GM12878 (cell line): Measurements from ENCODE around the gene SPATA3. TPM values are rescaled to one million over a fixed set of nuclear protein-coding genes. Genes with fewer than 3 reads are reported as not detected.
A peak's percentile ranks its signal among the peaks of the same experiment; 100 is the strongest.

ENCODE experiments used
- ATF3 ChIP-seq: IDR thresholded peaks from 2 replicates; pipeline ENCODE4 v1.6.1; 2011; ENCODE audit warnings: low read depth, mild to moderate bottlenecking, low read length, moderate library complexity, borderline replicate concordance; ENCODE audit errors: extremely low read depth
- BCL11A ChIP-seq: IDR thresholded peaks from 2 replicates; pipeline ENCODE4 v1.6.1; 2011; ENCODE audit warnings: low read depth, low read length
- BRCA1 ChIP-seq: IDR thresholded peaks from 2 replicates; pipeline ENCODE4 v1.6.1; 2011; ENCODE audit warnings: low read depth, low read length, improper control_type of control experiment
- CHD2 ChIP-seq: IDR thresholded peaks from 2 replicates; pipeline ENCODE4 v1.6.1; 2011; ENCODE audit warnings: low read depth, low read length, improper control_type of control experiment, borderline replicate concordance
- CREM ChIP-seq: IDR thresholded peaks from 2 replicates; pipeline ENCODE4 v1.6.1; 2014; ENCODE audit warnings: antibody characterized with exemption, low read depth
- DPF2 ChIP-seq: fragments of 450-650 bp; IDR thresholded peaks from 2 replicates; pipeline ENCODE4 v1.6.1; 2017; ENCODE audit warnings: mild to moderate bottlenecking
- ELK1 ChIP-seq: IDR thresholded peaks from 2 replicates; pipeline ENCODE4 v1.6.1; 2012; ENCODE audit warnings: low read depth, low read length, improper control_type of control experiment
- HDAC2 ChIP-seq: fragments of 200-600 bp; sonication (generic); IDR thresholded peaks from 2 replicates; pipeline ENCODE4 v1.6.1; 2017
- NFIC ChIP-seq: IDR thresholded peaks from 2 replicates; pipeline ENCODE4 v1.6.1; 2012; ENCODE audit warnings: low read depth, mild to moderate bottlenecking, inconsistent platforms, low read length, moderate library complexity
- PAX5 ChIP-seq: IDR thresholded peaks from 2 replicates; pipeline ENCODE4 v1.6.1; 2011; ENCODE audit warnings: low read depth, low read length, borderline replicate concordance
- SIX5 ChIP-seq: IDR thresholded peaks from 2 replicates; pipeline ENCODE4 v1.6.1; 2011; ENCODE audit warnings: mild to moderate bottlenecking, low read depth, low read length, moderate library complexity; ENCODE audit not compliant: severe bottlenecking
- SMC3 ChIP-seq: IDR thresholded peaks from 2 replicates; pipeline ENCODE4 v1.6.1; 2011; ENCODE audit warnings: low read length, improper control_type of control experiment, borderline replicate concordance
- TCF12 ChIP-seq: IDR thresholded peaks from 2 replicates; pipeline ENCODE4 v1.6.1; 2011; ENCODE audit warnings: low read depth, mild to moderate bottlenecking, low read length
- ZBED1 ChIP-seq: IDR thresholded peaks from 2 replicates; pipeline ENCODE4 v1.6.1; 2016; ENCODE audit warnings: borderline replicate concordance
- polyA plus RNA-seq, 11 experiments: library from polyadenylated mRNA; depleted of rRNA in 4 of 11; unstranded in 6 of 11; stranded (reverse) in 5 of 11; fragments of >200 nt; fragmentation: Nextera tagmentation in 4 of 11; fragmentation: Illumina TruSeq in 1 of 11; extraction: Ambion mirVana in 4 of 11; extraction: Trizol in 1 of 11; gene quantifications; 1 replicate in 1 of 11; 2 replicates in 10 of 11; pipeline versions ENCODE4 v1.2.1 to v1.2.3, GENCODE V29; 2011 to 2016; ENCODE audit warnings: inconsistent platforms in 2 of 11, missing spikeins in 2 of 11, low read depth in 1 of 11
- total RNA-seq, 4 experiments: library from RNA; depleted of rRNA in 3 of 4; stranded (reverse); fragments of >200 nt in 3 of 4; fragmentation: Illumina TruSeq in 1 of 4; extraction: Trizol in 1 of 4; gene quantifications; 2 replicates each; pipeline versions ENCODE4 v1.2.1 to v1.2.3, GENCODE V29; 2013 to 2021
- TF ChIP-seq, protein P1 (sequence below): fragments of 450-650 bp; IDR thresholded peaks from 2 replicates; pipeline ENCODE4 v1.6.1; 2018; ENCODE audit warnings: borderline replicate concordance, mild to moderate bottlenecking; ENCODE audit not compliant: partially characterized antibody
- TF ChIP-seq, protein P2 (sequence below): fragments of 450-650 bp; IDR thresholded peaks from 2 replicates; pipeline ENCODE4 v1.6.1; 2016; ENCODE audit warnings: mild to moderate bottlenecking
- TF ChIP-seq, protein P3 (sequence below): fragments of 450-650 bp; IDR thresholded peaks from 2 replicates; pipeline ENCODE4 v1.6.1; 2016; ENCODE audit warnings: mild to moderate bottlenecking
- TF ChIP-seq, protein P4 (sequence below): IDR thresholded peaks from 2 replicates; pipeline ENCODE4 v1.6.1; 2011; ENCODE audit warnings: borderline replicate concordance, low read depth, mild to moderate bottlenecking, moderate library complexity, low read length; ENCODE audit not compliant: insufficient read depth, poor library complexity, severe bottlenecking
- TF ChIP-seq, protein P5 (sequence below), 3 experiments: IDR thresholded peaks in 2 of 3; conservative IDR thresholded peaks in 1 of 3; 2 replicates each; pipeline ENCODE4 v1.5.1; 2011; ENCODE audit warnings: low read depth in 3 of 3, low read length in 3 of 3, mild to moderate bottlenecking in 3 of 3, control low read depth in 2 of 3, moderate library complexity in 2 of 3, inconsistent platforms in 1 of 3, mixed read lengths in 1 of 3; ENCODE audit not compliant: control insufficient read depth in 2 of 3, insufficient read depth in 1 of 3; ENCODE audit errors: extremely low read depth in 1 of 3

The SPATA3 gene
- total and polyA plus RNA-seq, 10 of the 15 experiments (the other 5 are each of a cell fraction or from before 2014, with no cell fraction given): not detected

DNA sequence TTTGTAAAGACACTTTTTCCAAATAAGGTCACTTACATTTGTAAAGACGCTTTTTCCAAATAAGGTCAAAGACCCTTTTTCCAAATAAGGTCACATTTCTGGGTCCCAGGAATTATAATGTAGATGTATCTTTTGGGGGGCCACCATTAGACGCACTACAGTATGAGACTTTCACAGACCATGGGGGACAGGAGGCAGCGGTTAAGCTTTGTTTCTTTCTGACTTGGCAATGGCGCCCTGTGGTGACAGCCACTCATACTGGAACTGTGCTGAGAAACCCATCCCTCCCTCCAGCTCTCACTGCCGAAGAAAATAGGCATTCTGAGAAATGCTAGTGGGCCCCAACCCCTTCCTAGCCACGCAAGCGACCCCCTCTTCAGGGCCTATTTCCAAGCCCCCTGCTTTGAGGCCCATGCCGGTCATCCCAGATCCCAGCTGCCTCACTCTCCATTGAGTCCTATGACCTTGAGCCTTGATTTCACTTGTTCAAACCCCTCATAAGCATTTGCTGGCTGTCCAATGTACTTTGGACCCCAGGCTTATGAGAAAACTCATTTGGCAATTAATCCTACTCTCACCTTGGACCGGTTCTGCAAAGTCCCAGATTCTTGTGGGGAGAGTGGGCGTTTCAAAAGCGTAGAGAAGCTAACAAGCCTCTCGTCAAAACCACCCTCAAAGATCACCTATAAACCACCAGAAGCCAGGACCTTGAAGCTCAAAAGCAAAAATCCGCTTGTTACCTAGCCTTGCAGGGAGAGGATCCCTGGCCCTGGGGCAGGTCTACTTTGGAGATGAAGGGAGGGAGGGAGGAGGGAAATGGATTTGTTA is 11.3 kb upstream of the SPATA3 start (continued):
- TF ChIP-seq, protein P1, sequence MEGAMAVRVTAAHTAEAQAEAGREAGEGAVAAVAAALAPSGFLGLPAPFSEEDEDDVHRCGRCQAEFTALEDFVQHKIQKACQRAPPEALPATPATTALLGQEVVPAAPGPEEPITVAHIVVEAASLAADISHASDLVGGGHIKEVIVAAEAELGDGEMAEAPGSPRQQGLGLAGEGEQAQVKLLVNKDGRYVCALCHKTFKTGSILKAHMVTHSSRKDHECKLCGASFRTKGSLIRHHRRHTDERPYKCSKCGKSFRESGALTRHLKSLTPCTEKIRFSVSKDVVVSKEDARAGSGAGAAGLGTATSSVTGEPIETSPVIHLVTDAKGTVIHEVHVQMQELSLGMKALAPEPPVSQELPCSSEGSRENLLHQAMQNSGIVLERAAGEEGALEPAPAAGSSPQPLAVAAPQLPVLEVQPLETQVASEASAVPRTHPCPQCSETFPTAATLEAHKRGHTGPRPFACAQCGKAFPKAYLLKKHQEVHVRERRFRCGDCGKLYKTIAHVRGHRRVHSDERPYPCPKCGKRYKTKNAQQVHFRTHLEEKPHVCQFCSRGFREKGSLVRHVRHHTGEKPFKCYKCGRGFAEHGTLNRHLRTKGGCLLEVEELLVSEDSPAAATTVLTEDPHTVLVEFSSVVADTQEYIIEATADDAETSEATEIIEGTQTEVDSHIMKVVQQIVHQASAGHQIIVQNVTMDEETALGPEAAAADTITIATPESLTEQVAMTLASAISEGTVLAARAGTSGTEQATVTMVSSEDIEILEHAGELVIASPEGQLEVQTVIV: peak; percentile 22
- TF ChIP-seq SIX5 (no peak), SMC3 (no peak), ATF3 (no peak), BRCA1 (no peak), CREM (peak; percentile 95), BCL11A (peak; percentile 99), TCF12 (peak; percentile 93), DPF2 (peak; percentile 100), CHD2 (peak; percentile 74), PAX5 (peak; percentile 97), ELK1 (0 out of 2 replicates have a peak, but pooled peaks have one; percentile 57), NFIC (no peak), HDAC2 (no peak), ZBED1 (peak; percentile 85; the same call in 1 of the 2 replicates)
- TF ChIP-seq, protein P2, sequence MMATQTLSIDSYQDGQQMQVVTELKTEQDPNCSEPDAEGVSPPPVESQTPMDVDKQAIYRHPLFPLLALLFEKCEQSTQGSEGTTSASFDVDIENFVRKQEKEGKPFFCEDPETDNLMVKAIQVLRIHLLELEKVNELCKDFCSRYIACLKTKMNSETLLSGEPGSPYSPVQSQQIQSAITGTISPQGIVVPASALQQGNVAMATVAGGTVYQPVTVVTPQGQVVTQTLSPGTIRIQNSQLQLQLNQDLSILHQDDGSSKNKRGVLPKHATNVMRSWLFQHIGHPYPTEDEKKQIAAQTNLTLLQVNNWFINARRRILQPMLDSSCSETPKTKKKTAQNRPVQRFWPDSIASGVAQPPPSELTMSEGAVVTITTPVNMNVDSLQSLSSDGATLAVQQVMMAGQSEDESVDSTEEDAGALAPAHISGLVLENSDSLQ: peak; percentile 26; the same call in 1 of the 2 replicates
- TF ChIP-seq, protein P3, sequence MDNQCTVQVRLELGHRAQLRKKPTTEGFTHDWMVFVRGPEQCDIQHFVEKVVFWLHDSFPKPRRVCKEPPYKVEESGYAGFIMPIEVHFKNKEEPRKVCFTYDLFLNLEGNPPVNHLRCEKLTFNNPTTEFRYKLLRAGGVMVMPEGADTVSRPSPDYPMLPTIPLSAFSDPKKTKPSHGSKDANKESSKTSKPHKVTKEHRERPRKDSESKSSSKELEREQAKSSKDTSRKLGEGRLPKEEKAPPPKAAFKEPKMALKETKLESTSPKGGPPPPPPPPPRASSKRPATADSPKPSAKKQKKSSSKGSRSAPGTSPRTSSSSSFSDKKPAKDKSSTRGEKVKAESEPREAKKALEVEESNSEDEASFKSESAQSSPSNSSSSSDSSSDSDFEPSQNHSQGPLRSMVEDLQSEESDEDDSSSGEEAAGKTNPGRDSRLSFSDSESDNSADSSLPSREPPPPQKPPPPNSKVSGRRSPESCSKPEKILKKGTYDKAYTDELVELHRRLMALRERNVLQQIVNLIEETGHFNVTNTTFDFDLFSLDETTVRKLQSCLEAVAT: peak; percentile 85
- TF ChIP-seq, protein P4, sequence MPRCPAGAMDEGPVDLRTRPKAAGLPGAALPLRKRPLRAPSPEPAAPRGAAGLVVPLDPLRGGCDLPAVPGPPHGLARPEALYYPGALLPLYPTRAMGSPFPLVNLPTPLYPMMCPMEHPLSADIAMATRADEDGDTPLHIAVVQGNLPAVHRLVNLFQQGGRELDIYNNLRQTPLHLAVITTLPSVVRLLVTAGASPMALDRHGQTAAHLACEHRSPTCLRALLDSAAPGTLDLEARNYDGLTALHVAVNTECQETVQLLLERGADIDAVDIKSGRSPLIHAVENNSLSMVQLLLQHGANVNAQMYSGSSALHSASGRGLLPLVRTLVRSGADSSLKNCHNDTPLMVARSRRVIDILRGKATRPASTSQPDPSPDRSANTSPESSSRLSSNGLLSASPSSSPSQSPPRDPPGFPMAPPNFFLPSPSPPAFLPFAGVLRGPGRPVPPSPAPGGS: peak; percentile 99
- TF ChIP-seq, protein P5, sequence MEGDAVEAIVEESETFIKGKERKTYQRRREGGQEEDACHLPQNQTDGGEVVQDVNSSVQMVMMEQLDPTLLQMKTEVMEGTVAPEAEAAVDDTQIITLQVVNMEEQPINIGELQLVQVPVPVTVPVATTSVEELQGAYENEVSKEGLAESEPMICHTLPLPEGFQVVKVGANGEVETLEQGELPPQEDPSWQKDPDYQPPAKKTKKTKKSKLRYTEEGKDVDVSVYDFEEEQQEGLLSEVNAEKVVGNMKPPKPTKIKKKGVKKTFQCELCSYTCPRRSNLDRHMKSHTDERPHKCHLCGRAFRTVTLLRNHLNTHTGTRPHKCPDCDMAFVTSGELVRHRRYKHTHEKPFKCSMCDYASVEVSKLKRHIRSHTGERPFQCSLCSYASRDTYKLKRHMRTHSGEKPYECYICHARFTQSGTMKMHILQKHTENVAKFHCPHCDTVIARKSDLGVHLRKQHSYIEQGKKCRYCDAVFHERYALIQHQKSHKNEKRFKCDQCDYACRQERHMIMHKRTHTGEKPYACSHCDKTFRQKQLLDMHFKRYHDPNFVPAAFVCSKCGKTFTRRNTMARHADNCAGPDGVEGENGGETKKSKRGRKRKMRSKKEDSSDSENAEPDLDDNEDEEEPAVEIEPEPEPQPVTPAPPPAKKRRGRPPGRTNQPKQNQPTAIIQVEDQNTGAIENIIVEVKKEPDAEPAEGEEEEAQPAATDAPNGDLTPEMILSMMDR (IDR thresholded peaks at IDR 0.05 in 2 of 3, conservative IDR thresholded peaks at IDR 0.05 in 1 of 3; ENCODE audit: control insufficient read depth in 2 of 3, extremely low read depth in 1 of 3, insufficient read depth in 1 of 3, low read depth in 3 of 3, low read length in 3 of 3): peak in 1 of 3 experiments; percentile 21; a peak in 1 of 6 replicates
